GM20000 (cell line): ENCODE results near the gene CDKN2C.

Experiments used
- DNase-seq: peaks from one replicate; pipeline ENCODE4 v3.0.0; 2012; ENCODE audit warnings: low spot score
- TF ChIP-seq, protein P1 (sequence below): IDR thresholded peaks from 2 replicates; pipeline ENCODE4 v1.5.1; 2012; ENCODE audit warnings: mild to moderate bottlenecking, control low read depth; ENCODE audit errors: extremely low read depth, missing control alignments

CDKN2C gene

DNA sequence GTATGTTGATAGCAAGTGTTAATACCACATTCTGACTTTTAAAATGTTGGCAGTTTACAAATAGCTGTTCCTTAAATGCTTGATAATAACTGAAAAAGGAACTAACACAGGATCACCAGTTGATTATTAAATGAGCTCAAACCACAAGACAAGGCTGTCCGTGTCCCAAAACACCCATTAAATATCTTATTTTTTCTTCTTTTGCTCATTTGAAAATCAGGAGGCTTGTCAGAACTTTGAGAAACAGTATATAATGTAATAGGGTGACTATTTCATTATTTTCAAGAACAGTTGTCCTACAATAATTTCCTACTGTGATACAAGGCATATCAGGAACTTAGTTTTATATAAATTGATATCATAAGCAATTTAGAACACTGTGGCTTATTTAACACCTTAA lies 2.7 kb downstream of the CDKN2C start:
- DNase-seq: no peak
- TF ChIP-seq, protein P1, sequence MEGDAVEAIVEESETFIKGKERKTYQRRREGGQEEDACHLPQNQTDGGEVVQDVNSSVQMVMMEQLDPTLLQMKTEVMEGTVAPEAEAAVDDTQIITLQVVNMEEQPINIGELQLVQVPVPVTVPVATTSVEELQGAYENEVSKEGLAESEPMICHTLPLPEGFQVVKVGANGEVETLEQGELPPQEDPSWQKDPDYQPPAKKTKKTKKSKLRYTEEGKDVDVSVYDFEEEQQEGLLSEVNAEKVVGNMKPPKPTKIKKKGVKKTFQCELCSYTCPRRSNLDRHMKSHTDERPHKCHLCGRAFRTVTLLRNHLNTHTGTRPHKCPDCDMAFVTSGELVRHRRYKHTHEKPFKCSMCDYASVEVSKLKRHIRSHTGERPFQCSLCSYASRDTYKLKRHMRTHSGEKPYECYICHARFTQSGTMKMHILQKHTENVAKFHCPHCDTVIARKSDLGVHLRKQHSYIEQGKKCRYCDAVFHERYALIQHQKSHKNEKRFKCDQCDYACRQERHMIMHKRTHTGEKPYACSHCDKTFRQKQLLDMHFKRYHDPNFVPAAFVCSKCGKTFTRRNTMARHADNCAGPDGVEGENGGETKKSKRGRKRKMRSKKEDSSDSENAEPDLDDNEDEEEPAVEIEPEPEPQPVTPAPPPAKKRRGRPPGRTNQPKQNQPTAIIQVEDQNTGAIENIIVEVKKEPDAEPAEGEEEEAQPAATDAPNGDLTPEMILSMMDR: no peak

- DNase-seq: no peak
- TF ChIP-seq, protein P1: no peak
These were observed 3.2 kb downstream of the CDKN2C start for GRCh38 chr1:50973255-50973654.

DNA sequence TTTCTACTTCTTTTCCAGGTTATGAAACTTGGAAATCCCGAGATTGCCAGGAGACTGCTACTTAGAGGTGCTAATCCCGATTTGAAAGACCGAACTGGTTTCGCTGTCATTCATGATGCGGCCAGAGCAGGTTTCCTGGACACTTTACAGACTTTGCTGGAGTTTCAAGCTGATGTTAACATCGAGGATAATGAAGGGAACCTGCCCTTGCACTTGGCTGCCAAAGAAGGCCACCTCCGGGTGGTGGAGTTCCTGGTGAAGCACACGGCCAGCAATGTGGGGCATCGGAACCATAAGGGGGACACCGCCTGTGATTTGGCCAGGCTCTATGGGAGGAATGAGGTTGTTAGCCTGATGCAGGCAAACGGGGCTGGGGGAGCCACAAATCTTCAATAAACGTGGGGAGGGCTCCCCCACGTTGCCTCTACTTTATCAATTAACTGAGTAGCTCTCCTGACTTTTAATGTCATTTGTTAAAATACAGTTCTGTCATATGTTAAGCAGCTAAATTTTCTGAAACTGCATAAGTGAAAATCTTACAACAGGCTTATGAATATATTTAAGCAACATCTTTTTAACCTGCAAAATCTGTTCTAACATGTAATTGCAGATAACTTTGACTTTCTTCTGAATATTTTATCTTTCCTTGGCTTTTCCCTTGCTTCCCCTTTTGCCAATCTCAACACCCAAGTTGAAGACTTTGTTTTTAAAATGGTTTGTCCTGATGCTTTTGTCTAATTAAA lies 4.0 kb downstream of the CDKN2C start:
- DNase-seq: no peak
- TF ChIP-seq, protein P1: no peak

DNA sequence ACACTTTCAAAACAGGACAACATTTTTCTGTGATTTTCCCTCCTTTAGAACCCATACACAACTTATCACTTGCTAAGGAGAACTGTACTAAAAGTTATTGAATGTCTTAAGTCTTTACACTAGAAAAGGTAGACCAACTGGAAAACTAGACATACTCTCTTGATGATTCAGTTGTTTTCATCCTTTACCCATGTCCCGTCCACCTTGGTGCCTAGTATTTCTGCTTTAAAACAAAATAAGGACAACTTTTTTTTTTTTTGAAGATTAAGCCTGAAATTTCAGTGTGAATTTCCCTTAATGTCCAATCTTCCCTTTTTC lies 4.5 kb downstream of the CDKN2C start:
- TF ChIP-seq, protein P1: no peak
- DNase-seq: no peak

- no peak for DNase-seq
- TF ChIP-seq, protein P1: no peak
These were observed 5.4 kb downstream of the CDKN2C start for GRCh38 chr1:50975436-50975835.

GRCh38 chr1:50976111-50976889 lies 6.3 kb downstream of the CDKN2C start:
- DNase-seq: peak; percentile 22
- TF ChIP-seq, protein P1: no peak

- TF ChIP-seq, protein P1: no peak
These were observed 7.0 kb downstream of the CDKN2C start for GRCh38 chr1:50976890-50977574.

More at GRCh38 chr1:50976890-50977574, 7.0 kb downstream of the CDKN2C start:
- DNase-seq: peak; percentile 79
